ENCODE results near the gene PARN.
"Not testable (repeated sequence)": the region's sequence is repeated elsewhere in the genome, so short reads cannot be mapped to it uniquely, and the experiment has no call there.

The PARN gene

DNA sequence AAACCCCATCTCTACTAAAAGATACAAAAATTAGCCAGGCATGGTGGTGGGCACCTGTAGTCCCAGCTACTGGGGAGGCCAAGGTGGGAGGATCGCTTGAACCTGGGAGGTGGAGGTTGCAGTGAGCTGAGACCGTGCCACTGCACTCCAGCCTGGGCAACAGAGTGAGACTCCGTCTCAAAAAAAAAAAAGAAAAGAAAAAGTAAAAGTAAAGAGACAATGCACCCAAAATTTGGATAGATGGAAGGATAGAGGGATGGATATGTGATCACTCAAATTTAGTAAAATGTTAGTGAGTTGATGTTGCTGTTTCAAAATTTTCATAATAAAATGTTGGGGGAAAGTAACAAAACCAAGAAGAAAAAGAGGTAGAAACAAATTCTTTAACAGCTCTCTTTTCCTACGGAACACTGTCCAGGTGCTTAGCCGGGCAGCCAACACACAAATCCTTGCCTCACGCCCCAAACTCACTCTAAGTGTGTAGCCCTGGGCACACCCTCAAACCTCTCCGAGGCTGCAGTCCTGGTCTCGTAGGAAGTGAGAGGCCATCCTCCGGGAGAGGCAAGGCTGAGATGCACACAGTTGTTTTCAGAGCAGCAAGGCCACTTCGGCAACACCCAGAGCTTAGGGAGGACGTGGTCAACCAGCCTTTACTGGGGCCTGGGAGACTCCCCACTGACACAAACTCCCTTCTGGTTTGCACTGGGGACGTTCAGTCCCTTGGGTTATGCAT lies 228.9 kb downstream of the PARN start:
- DNase-seq (ENCODE audit: low spot score): not testable (repeated sequence)

DNA sequence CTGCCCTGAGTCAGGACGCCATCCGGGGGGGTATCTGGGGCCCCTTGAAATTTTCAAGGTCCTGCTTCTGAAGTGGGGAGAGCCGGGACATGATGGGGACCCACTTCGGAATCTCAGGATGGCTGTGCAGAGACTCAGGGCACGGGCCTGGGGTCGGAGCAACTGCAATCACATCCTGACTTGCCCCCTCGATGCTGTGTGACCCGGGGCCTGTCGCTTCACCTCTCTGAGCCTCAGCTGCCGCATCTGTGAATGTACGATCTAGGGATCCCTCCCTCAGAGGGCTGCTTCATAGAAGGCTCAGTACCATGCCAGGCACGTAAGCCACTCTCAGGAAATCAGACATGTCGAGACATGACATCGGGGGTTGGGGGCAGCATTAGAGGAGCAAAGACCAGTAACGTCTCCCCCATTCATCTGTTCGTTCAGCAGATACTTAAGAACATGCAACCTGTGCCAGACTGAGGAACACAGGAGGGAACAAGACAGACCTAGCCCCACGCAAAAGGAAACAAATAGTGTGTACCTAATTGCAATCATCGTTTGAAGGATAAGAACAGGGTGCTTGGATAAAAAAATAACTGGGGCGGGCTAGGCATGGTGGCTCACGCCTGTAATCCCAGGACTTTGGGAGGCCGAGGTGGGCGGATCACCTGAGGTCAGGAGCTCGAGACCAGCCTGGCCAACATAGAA lies 229.6 kb downstream of the PARN start:
- DNase-seq (ENCODE audit: low spot score): no peak

DNA sequence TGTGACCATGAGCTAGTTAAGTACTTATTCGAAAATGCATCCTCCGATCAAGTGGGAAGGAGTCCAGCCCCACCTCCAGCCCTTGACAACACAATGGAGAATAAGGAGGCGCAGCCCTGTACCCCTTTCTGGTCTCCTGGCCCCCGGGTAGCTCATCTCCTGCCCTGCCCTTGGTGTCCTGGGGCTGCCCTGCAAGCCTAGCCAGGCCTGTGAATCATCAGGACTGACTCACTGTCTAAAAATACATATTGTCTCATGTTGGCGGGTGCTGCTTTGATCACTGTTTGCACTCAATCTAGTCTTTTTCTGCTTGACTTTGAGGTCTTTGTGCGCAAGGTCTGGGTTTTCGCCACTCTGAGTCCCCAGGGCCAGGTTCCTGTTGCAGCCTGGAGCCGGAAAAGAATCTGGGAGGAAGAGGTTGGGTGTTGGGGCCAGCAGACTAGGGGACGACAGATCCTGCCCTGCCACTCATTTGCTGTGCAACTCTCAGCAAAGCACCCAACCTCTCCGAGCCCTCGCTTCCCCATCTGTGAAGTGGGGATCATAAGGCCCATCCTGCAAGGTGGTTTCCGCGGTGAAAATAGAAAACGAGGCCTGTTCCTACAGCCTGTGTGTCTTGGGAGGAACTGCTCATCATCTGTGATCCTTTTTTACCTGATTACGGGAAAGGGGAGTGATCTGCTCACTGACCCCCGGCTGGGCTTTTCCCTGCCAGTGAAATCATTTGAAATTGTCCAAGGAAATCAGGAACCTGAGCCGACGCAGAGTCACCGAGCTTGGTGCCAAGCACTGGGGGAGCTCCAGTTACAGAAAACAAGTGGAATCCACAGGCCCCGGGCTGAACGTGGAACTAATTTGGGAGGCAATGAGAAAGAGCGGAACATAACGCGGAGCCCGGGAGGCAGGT lies 230.4 kb downstream of the PARN start:
- DNase-seq (ENCODE audit: low spot score): no peak

DNA sequence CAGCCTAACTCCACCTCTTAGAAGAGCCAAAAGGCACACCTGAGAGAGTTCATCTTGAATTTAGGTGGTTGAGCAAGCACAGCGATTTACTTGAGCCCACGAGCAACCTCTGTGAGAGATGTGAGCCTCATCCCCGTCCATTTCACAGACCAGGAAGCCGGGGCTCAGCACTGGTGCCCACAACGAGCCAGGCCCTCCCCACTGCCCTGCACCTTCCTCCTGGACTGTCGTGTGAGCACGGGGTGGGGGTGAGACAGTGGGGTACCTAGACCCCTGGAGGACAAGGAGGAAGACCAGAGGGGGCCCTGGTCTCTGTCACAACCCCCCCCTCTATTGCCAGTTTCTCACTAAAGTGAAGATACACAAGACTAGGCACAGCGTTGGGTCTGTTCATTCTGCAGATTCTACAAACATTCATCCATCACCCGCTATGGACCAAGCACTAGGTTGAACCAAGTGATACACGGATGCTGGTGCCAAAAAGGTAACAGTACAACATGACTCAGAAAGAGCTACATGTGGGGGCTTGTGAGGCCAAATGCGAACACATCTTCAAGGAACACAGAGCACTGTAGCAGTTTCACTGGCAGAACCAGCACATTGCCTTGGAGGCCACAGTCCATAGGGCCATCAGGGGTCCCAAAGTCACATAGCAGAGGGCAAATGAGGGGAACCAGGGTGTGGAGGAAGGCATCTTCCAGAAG lies 231.9 kb downstream of the PARN start:
- DNase-seq (ENCODE audit: low spot score): no peak

DNA sequence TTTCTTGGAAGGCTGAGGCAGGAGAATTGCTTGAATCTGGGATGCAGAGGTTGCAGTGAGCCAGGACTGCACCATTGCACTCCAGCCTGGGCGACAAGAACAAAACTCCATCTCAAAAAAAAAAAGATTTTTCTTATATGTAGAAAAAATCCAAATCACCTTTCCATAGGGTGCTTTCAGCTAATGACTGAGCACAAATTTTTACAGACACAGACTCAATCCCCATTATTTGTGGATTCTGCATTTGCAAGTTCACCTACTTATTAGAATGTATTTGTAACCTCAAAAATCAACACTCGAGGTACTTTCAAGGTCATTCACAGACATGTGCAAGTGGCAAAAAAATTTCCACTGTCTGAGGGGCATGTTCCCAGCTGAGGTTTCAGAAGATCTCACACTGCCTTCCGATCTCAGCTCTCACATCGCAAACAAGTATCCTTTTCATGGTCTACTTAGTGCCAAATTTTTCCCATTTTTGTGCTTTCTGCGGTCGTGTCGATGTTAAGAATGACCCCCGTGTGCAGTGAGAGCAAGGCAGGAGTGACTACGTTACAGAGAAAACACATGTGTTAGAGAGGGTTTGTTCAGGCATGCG lies 234.3 kb downstream of the PARN start:
- not testable (repeated sequence) for DNase-seq (ENCODE audit: low spot score)

DNA sequence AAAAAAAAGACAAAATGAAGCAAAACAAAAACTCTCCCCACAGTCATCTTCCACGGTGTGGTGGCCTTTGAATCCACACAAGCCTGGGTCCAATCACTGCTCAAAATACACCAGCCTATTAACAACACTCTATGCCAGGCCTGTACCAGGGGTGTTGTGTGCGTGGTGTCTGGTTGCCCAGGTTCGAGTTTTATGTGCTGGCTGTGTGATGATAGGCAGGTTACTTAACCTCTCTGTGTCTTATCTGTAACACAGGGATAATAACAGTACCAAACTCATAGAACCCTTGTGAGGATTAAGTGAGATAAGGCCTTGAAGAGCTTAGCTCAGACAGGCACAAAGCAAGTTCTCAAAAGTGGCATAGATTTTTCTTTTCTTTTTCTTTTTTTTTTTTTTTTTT lies 235.2 kb downstream of the PARN start:
- DNase-seq (ENCODE audit: low spot score): no peak

DNA sequence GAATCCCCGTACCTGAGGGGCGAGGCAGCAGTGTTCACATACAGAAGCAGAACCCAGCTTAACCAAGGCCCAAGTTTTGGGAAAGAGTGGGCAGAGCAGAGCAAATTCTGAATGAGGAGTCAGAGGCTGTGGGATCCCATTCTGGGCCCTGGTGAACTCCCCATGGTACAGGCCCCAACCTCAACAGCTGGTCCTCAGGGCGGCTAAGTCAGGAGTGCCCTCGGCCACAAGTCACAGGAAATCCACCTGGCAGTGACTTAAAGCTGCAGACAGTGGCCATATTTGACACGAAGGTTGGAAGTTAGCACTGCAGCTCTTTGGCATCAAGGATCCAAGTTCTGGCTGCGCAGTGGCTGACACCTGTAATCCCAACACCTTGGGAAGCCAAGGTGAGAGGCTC lies 237.1 kb downstream of the PARN start:
- DNase-seq (ENCODE audit: low spot score): no peak

DNA sequence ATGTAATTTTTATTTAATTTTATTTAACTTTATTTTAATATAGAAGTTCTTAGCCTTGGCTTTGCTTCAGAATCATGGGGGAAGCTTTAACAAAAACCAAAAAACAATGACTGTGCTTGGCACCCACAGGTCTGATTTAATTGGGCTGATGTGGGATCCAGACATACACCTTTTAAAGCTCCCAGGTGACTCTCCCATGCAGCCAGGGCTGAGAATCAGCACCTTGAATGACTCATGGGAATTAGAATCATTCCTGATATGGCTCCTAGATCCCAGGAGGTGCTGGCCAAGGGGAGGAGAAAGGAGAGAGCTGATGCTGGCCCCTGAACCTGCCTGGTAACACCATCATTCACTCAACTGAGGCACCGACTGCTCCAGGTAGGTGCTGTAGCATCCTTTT lies 240.7 kb downstream of the PARN start:
- no peak for DNase-seq (ENCODE audit: low spot score)

DNA sequence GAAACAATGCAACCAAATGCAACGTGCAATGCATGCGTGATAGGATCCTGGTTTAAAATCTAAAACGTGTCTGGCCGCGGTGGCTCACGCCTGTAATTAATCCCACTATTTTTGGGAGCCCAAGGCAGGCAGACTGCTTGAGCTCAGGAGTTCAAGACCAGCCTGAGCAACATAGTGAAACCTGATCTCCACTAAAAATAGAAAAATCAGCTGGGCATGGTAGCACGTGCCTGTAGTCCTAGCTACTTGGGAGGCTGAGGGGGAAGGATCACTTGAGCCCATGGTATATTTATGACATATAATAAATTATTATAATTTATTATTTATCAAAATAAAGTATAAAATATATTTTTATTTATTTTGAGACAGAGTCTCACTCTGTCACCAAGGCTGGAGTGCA lies 241.8 kb downstream of the PARN start:
- DNase-seq (ENCODE audit: low spot score): no peak

DNA sequence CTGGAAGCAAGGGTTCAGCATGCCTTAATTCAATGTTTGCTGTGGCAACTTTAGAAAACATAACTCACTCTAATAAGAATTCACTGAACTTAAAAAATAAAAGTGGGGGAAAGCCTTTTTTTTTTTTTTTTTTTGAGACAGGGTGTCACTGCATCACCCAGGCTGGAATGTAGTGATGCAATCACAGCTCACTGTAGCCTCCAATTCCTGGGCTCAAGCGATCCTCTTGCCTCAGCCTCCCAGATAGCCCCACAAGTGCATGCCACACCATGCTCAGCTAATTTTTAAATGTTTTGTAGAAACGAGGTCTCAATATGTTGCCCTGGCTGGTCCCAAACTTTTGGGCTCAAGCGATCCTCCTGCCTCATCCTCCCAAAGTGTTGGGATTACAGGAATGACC lies 243.9 kb downstream of the PARN start:
- DNase-seq (ENCODE audit: low spot score): no peak
